Gastroesophageal sphincter (tissue), 4 donors: ENCODE data around the gene CORIN. TPM values are rescaled to one million over a fixed set of nuclear protein-coding genes. Genes with fewer than 3 reads are reported as not detected.
A peak's percentile ranks its signal among the peaks of the same experiment; 100 is the strongest.

Source experiments
- ATAC-seq: fragments of 150-250 bp; one replicate; pipeline ENCODE4 v1.9.1; 2016; ENCODE audit warnings: mild to moderate bottlenecking, moderate library complexity
- H3K27ac ChIP-seq, 4 donors: fragments of 200-600 bp; sonication (generic) in 3 of 4; 1 replicate in 3 of 4; 2 replicates in 1 of 4; pipeline ENCODE4 v1.5.1; 2016 to 2019
- H3K27me3 ChIP-seq: fragments of 200-600 bp; sonication (generic); one replicate; pipeline ENCODE4 v1.5.1; 2019
- H3K36me3 ChIP-seq, 2 donors: fragments of 200-600 bp; sonication (generic); one replicate each; pipeline ENCODE4 v1.5.1; 2019; ENCODE audit warnings: control low read depth in 1 of 2
- H3K4me1 ChIP-seq, 3 donors: fragments of 200-600 bp; sonication (generic); 1 replicate in 2 of 3; 2 replicates in 1 of 3; pipeline ENCODE4 v1.5.1; 2016 to 2019; ENCODE audit warnings: control low read depth in 2 of 3
- H3K4me3 ChIP-seq, 2 donors: fragments of 200-600 bp; sonication (generic); one replicate each; pipeline ENCODE4 v1.5.1; 2019; ENCODE audit warnings: mild to moderate bottlenecking in 1 of 2, moderate library complexity in 1 of 2
- H3K9me3 ChIP-seq, 3 donors: fragments of 200-600 bp; sonication (generic); one replicate each; pipeline ENCODE4 v1.5.1; 2017 to 2019; ENCODE audit warnings: control low read depth in 2 of 3
- CTCF ChIP-seq, 4 experiments: fragments of 200-600 bp in 2 of 4; fragments of 450-650 bp in 2 of 4; sonication (generic) in 1 of 4; IDR thresholded peaks; one replicate each; pipeline ENCODE4 v1.5.1; 2017 to 2019; ENCODE audit warnings: antibody characterized with exemption in 4 of 4, mild to moderate bottlenecking in 2 of 4, moderate library complexity in 2 of 4
- EP300 ChIP-seq: sonication (generic); formaldehyde crosslinking; IDR thresholded peaks from one replicate; pipeline ENCODE4 v1.6.1; 2017; ENCODE audit warnings: antibody characterized with exemption, mild to moderate bottlenecking
- POLR2A ChIP-seq, 2 donors: fragments of 450-650 bp; IDR thresholded peaks; one replicate each; pipeline ENCODE4 v1.6.1; 2017; ENCODE audit warnings: antibody characterized with exemption in 2 of 2, mild to moderate bottlenecking in 2 of 2, moderate library complexity in 1 of 2
- POLR2AphosphoS5 ChIP-seq: sonication (generic); formaldehyde crosslinking; IDR thresholded peaks from one replicate; pipeline ENCODE4 v1.6.1; 2017; ENCODE audit warnings: antibody characterized with exemption
- WGBS, 2 donors: methylation state at CpG; one replicate each; pipeline ENCODE4 v1.1.5; 2018; ENCODE audit warnings: low coverage in 1 of 2; 5-methylcytosine and 5-hydroxymethylcytosine counted together
- total RNA-seq, 4 donors: library from RNA; depleted of rRNA; stranded (reverse); fragments of >200 nt; gene quantifications; one replicate each; pipeline ENCODE4 v1.1.0, GENCODE V29; 2016

CORIN gene
- total RNA-seq, 4 donors from 2014 or later = 0.47 to 3.3 (median 2.2) TPM

GRCh38 chr4:47856713-47857112, 18.8 kb upstream of the CORIN start:
- Histone ChIP-seq H3K27me3 (no peaks in the 10 kb centered on the region), H3K9me3 (no peaks in the 10 kb centered on the region), H3K4me1 (peaks cover 0 to 4% (median 3%) of the 10 kb centered on the region in 3 donors), H3K36me3 (peaks cover 0 to 24% of the 10 kb centered on the region in 2 donors), H3K27ac (no peak overlapping the region), H3K4me3 (no peak overlapping the region)
- ATAC-seq = no peak
- TF ChIP-seq CTCF (IDR thresholded peaks at IDR 0.05) (no peak), POLR2AphosphoS5 (no peak), EP300 (no peak), POLR2A (IDR thresholded peaks at IDR 0.05) (no peak)
- WGBS, 2 donors = 17 to 50% methylated on average over 1 of the region's 1 CpG

DNA sequence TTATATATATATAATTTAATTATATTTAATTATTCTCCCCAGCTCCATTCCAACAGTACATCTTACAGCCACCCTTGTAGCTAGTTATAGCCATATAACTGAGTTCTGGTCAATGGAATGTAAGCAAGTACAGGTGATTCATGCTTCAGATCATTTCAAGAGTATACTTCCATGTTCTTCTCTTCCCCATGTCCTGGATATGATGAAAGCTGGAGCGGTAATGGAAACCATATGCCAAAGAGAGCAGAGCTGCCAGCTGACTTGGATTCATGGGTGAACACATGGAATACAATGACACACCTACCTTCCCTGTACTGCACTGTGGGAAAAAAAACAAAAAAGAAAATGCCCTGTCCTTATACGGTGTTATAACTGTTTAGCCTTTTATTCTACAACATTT, 17.5 kb upstream of the CORIN start:
- Histone ChIP-seq H3K36me3 (peaks cover 0 to 25% of the 10 kb centered on the region in 2 donors), H3K4me1 (peaks cover 0 to 4% (median 3%) of the 10 kb centered on the region in 3 donors), H3K9me3 (no peaks in the 10 kb centered on the region), H3K27ac (no peak overlapping the region), H3K27me3 (no peaks in the 10 kb centered on the region), H3K4me3 (no peak overlapping the region)
- TF ChIP-seq EP300 (no peak), POLR2AphosphoS5 (no peak), POLR2A (IDR thresholded peaks at IDR 0.05) (no peak), CTCF (IDR thresholded peaks at IDR 0.05) (no peak)
- ATAC-seq = peak; percentile 31
- 87 to 93% methylated on average over 2 of the region's 2 CpGs for WGBS, 2 donors

DNA sequence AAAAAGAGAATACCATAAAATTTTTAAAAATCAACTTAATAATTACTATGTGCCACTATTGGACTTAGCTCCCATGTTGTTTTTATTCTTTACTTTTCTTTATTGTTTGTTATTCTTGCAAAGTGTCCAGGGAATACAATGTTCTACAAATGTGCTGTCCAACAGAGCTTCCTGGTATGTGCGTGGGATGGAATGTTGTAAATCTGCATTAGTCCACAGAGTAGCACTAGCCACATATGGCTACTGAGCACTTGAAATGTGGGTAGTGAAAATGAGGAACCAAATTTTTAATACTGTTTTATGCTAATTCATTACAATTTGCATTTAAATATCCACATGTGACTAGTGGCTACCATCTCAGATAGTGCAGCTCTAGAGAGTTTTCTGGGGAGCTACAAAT, 14.3 kb upstream of the CORIN start:
- Histone ChIP-seq H3K4me1 (peaks cover 0 to 4% (median 3%) of the 10 kb centered on the region in 3 donors), H3K4me3 (no peak overlapping the region), H3K27me3 (no peaks in the 10 kb centered on the region), H3K36me3 (peaks cover 0 to 45% of the 10 kb centered on the region in 2 donors), H3K27ac (no peak overlapping the region), H3K9me3 (no peaks in the 10 kb centered on the region)
- ATAC-seq = no peak
- 69 to 80% methylated on average over 1 of the region's 1 CpG for WGBS, 2 donors
- no peak for TF ChIP-seq CTCF (IDR thresholded peaks at IDR 0.05)
- no peak for TF ChIP-seq POLR2A (IDR thresholded peaks at IDR 0.05)
- no peak for TF ChIP-seq EP300
- no peak for TF ChIP-seq POLR2AphosphoS5

DNA sequence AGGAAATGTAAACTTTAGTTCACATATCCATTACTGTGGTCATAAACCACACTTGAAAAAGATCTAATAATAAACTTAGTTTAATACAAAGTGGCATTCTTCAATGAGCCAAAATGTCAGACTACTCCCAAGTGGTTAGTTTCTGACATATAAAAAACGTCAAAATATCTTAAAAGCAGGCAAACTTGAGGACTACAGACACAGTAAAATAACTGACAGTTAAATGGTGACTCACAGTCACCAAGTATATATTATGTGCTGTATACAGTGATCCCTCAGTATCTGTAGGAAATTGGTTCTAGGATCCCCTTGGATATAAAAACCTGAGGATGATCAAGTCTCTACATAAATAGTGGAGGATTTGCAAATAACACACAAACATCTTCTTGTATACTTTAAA, 11.6 kb upstream of the CORIN start:
- Histone ChIP-seq H3K27ac (no peak overlapping the region), H3K4me3 (no peak overlapping the region), H3K36me3 (peaks cover 0 to 49% of the 10 kb centered on the region in 2 donors), H3K9me3 (no peaks in the 10 kb centered on the region), H3K4me1 (peaks cover 0 to 3% (median 0%) of the 10 kb centered on the region in 3 donors), H3K27me3 (no peaks in the 10 kb centered on the region)
- TF ChIP-seq POLR2AphosphoS5 (no peak), POLR2A (IDR thresholded peaks at IDR 0.05) (no peak), CTCF (IDR thresholded peaks at IDR 0.05) (no peak), EP300 (no peak)
- WGBS, 2 donors = 25 to 36% methylated on average over 1 of the region's 1 CpG
- no peak for ATAC-seq

- 73% methylated on average over 2 of the region's 2 CpGs for WGBS, 2 donors
Observed at GRCh38 chr4:47848041-47848440, 10.2 kb upstream of the CORIN start.

More at GRCh38 chr4:47848041-47848440, 10.2 kb upstream of the CORIN start:
- TF ChIP-seq EP300 = no peak
- TF ChIP-seq POLR2AphosphoS5 = no peak
- TF ChIP-seq POLR2A (IDR thresholded peaks at IDR 0.05) = no peak
- TF ChIP-seq CTCF (IDR thresholded peaks at IDR 0.05) = no peak
- H3K36me3 ChIP-seq = peaks cover 0 to 43% of the 10 kb centered on the region in 2 donors
- no peak overlapping the region for H3K27ac ChIP-seq
- H3K4me3 ChIP-seq = no peak overlapping the region
- peaks cover 0 to 3% (median 0%) of the 10 kb centered on the region in 3 donors for H3K4me1 ChIP-seq
- H3K27me3 ChIP-seq = no peaks in the 10 kb centered on the region
- ATAC-seq = no peak
- no peaks in the 10 kb centered on the region for H3K9me3 ChIP-seq
